ENCODE results near the gene CNST. TPM values are rescaled to one million over a fixed set of nuclear protein-coding genes. Genes with fewer than 3 reads are reported as not detected.
"Not testable (repeated sequence)": the region's sequence is repeated elsewhere in the genome, so short reads cannot be mapped to it uniquely, and the experiment has no call there.

Gene CNST
- polyA plus RNA-seq, 1 experiment, result 21.5 TPM

- Histone ChIP-seq H3K27me3 (ENCODE audit: control insufficient read depth, insufficient read depth, low read length) (no peaks in the 10 kb centered on the region), H3K4me3 (ENCODE audit: low read depth, low read length) (no peak overlapping the region), H3K27ac (ENCODE audit: low read depth, low read length) (peak overlapping the region; percentile 63), H3K9me3 (ENCODE audit: control insufficient read depth, insufficient read depth, low read length) (no peaks in the 10 kb centered on the region)
- TF ChIP-seq, protein P1, sequence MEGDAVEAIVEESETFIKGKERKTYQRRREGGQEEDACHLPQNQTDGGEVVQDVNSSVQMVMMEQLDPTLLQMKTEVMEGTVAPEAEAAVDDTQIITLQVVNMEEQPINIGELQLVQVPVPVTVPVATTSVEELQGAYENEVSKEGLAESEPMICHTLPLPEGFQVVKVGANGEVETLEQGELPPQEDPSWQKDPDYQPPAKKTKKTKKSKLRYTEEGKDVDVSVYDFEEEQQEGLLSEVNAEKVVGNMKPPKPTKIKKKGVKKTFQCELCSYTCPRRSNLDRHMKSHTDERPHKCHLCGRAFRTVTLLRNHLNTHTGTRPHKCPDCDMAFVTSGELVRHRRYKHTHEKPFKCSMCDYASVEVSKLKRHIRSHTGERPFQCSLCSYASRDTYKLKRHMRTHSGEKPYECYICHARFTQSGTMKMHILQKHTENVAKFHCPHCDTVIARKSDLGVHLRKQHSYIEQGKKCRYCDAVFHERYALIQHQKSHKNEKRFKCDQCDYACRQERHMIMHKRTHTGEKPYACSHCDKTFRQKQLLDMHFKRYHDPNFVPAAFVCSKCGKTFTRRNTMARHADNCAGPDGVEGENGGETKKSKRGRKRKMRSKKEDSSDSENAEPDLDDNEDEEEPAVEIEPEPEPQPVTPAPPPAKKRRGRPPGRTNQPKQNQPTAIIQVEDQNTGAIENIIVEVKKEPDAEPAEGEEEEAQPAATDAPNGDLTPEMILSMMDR (IDR thresholded peaks at IDR 0.05; ENCODE audit: low read depth, low read length), result no peak
- peak; percentile 72 for DNase-seq (ENCODE audit: low read depth, low spot score)
- ChIA-PET CTCF (interaction anchor here (0.6 to 1.1 kb wide), 2 partner anchors 50 to 1797 kb away, joined by 3 to 4 read pairs; no protein-coding TSS in a partner anchor), POLR2A (interaction anchor here (1.2 kb wide), 1 partner anchor 11 kb away, joined by 5 read pairs; no protein-coding TSS in a partner anchor)
These were observed 31.1 kb downstream of the CNST start for GRCh38 chr1:246597340-246597739.

GRCh38 chr1:246597971-246598370, 31.7 kb downstream of the CNST start:
- H3K27me3 ChIP-seq (ENCODE audit: control insufficient read depth, insufficient read depth, low read length), result no peaks in the 10 kb centered on the region
- no peak for DNase-seq (ENCODE audit: low read depth, low spot score)
- no peak overlapping the region for H3K27ac ChIP-seq (ENCODE audit: low read depth, low read length)
- POLR2A ChIA-PET, result interaction anchor here (1.2 kb wide), 1 partner anchor 11 kb away, joined by 5 read pairs; no protein-coding TSS in a partner anchor
- TF ChIP-seq, protein P1 (IDR thresholded peaks at IDR 0.05; ENCODE audit: low read depth, low read length), result no peak
- CTCF ChIA-PET, result interaction anchor here (1.1 kb wide), 1 partner anchor 49 kb away, joined by 3 read pairs; no protein-coding TSS in a partner anchor
- H3K9me3 ChIP-seq (ENCODE audit: control insufficient read depth, insufficient read depth, low read length), result no peaks in the 10 kb centered on the region
- no peak overlapping the region for H3K4me3 ChIP-seq (ENCODE audit: low read depth, low read length)

GRCh38 chr1:246599315-246599714, 33.1 kb downstream of the CNST start:
- Histone ChIP-seq H3K27ac (ENCODE audit: low read depth, low read length) (no peak overlapping the region), H3K4me3 (ENCODE audit: low read depth, low read length) (no peak overlapping the region), H3K27me3 (ENCODE audit: control insufficient read depth, insufficient read depth, low read length) (no peaks in the 10 kb centered on the region), H3K9me3 (ENCODE audit: control insufficient read depth, insufficient read depth, low read length) (peaks cover 7% of the 10 kb centered on the region)
- CTCF ChIA-PET, result interaction anchor here (2.0 kb wide), 1 partner anchor 9 kb away, joined by 6 read pairs; no protein-coding TSS in a partner anchor
- TF ChIP-seq, protein P1 (IDR thresholded peaks at IDR 0.05; ENCODE audit: low read depth, low read length), result no peak
- DNase-seq (ENCODE audit: low read depth, low spot score), result no peak
- POLR2A ChIA-PET, result no interaction called here

DNA sequence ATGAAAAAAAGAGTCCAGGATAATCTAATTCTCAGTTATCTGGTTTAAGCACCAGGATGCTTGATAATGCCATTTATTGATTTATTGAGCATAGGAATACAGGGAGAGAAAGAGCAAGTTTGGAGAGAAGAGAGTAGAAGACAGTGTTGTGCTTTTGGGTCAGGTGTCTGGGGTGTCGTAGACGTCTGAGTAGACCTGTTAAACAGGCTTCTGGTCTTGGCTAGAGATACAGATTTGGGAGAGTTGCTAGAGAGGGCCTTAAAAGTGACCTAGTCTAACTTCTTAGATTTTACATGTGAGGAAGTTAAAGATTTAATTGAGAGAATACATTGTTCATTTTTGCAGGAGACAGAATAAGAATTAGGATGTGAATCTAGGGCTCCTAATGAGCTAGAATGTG, 34.3 kb downstream of the CNST start:
- ChIA-PET POLR2A (no interaction called here), CTCF (interaction anchor here (2.0 kb wide), 1 partner anchor 8 kb away, joined by 6 read pairs; no protein-coding TSS in a partner anchor)
- Histone ChIP-seq H3K9me3 (ENCODE audit: control insufficient read depth, insufficient read depth, low read length) (peaks cover 12% of the 10 kb centered on the region), H3K27me3 (ENCODE audit: control insufficient read depth, insufficient read depth, low read length) (no peaks in the 10 kb centered on the region), H3K27ac (ENCODE audit: low read depth, low read length) (no peak overlapping the region), H3K4me3 (ENCODE audit: low read depth, low read length) (no peak overlapping the region)
- TF ChIP-seq, protein P1 (IDR thresholded peaks at IDR 0.05; ENCODE audit: low read depth, low read length), result no peak
- DNase-seq (ENCODE audit: low read depth, low spot score), result no peak

DNA sequence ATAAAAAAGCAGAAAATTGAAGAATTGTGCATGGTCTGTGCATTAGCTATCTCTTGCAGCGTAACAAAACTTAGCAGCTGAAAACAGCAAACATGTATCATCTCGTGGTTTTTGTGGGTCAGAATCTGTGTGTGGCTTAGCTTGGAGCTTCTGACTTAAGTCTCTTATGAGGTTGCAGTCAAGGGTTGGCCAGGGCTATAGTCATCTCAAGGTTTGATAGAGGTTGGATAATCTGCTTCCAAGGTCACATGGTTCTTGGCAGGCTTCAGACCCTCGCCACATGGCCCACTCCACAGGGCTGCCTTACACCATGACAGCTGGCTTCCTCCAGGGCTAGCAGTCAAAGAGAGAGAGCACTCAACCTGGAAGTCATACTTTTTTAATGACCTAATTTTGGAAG, 35.9 kb downstream of the CNST start:
- ChIA-PET CTCF (no interaction called here), POLR2A (no interaction called here)
- TF ChIP-seq, protein P1 (IDR thresholded peaks at IDR 0.05; ENCODE audit: low read depth, low read length), result no peak
- DNase-seq (ENCODE audit: low read depth, low spot score), result no peak
- peaks cover 14% of the 10 kb centered on the region for H3K9me3 ChIP-seq (ENCODE audit: control insufficient read depth, insufficient read depth, low read length)
- no peaks in the 10 kb centered on the region for H3K27me3 ChIP-seq (ENCODE audit: control insufficient read depth, insufficient read depth, low read length)
- no peak overlapping the region for H3K27ac ChIP-seq (ENCODE audit: low read depth, low read length)
- H3K4me3 ChIP-seq (ENCODE audit: low read depth, low read length), result no peak overlapping the region

GRCh38 chr1:246605231-246605630, 39.0 kb downstream of the CNST start:
- H3K27ac ChIP-seq (ENCODE audit: low read depth, low read length); DNase-seq (ENCODE audit: low read depth, low spot score); POLR2A ChIA-PET; CTCF ChIA-PET; H3K27me3 ChIP-seq (ENCODE audit: control insufficient read depth, insufficient read depth, low read length); H3K4me3 ChIP-seq (ENCODE audit: low read depth, low read length): not testable (repeated sequence)
- peaks cover 22% of the 10 kb centered on the region for H3K9me3 ChIP-seq (ENCODE audit: control insufficient read depth, insufficient read depth, low read length)
